Ishikawa (cell line): ENCODE data around the gene GALR2.

Experiments
- CREB1 ChIP-seq: IDR thresholded peaks from 2 replicates; pipeline ENCODE4 v1.6.1; 2012; ENCODE audit warnings: low read depth
- RAD21 ChIP-seq: IDR thresholded peaks from 2 replicates; pipeline ENCODE4 v1.6.1; 2012; ENCODE audit warnings: low read depth
- TAF1 ChIP-seq: IDR thresholded peaks from 2 replicates; pipeline ENCODE4 v1.6.1; 2012; ENCODE audit warnings: low read depth, mild to moderate bottlenecking
- TCF12 ChIP-seq: IDR thresholded peaks from 2 replicates; pipeline ENCODE4 v1.6.1; 2012; ENCODE audit warnings: low read depth
- ZBTB7A ChIP-seq: IDR thresholded peaks from 2 replicates; pipeline ENCODE4 v1.6.1; 2012; ENCODE audit warnings: low read depth
- TF ChIP-seq, protein P1 (sequence below): IDR thresholded peaks from 2 replicates; pipeline ENCODE4 v1.6.1; 2012

DNA sequence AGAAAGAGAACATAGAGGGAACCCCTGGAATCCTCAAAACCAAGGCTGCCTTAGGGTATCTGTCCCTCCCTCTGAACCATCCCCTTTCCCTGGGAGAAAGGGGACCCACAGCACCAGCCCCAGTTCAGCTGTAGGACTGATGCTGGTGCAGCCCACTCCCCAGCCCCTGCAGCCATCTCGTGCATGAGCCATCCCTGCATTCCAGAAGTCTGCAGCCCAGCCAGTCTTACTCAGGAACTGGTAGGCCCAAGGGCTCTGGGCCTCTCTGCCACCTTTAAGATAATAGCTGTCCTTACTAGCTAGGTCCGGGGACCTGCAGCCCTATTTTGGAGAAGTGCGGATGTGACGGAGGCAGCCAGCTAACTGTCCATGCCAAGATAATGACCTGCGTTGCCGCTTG is 41.4 kb upstream of the GALR2 start:
- TF ChIP-seq TCF12 (no peak), RAD21 (no peak), CREB1 (no peak), ZBTB7A (no peak), TAF1 (no peak)
- TF ChIP-seq, protein P1, sequence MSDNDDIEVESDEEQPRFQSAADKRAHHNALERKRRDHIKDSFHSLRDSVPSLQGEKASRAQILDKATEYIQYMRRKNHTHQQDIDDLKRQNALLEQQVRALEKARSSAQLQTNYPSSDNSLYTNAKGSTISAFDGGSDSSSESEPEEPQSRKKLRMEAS, result no peak
